SW 1271 (cell line): Measurements from ENCODE around the gene WNT8A.

ENCODE experiments used
- DNase-seq, 2 experiments: peaks; one replicate each; lab custom pipeline; 2025; lab: John Stamatoyannopoulos, UW

WNT8A gene

DNA sequence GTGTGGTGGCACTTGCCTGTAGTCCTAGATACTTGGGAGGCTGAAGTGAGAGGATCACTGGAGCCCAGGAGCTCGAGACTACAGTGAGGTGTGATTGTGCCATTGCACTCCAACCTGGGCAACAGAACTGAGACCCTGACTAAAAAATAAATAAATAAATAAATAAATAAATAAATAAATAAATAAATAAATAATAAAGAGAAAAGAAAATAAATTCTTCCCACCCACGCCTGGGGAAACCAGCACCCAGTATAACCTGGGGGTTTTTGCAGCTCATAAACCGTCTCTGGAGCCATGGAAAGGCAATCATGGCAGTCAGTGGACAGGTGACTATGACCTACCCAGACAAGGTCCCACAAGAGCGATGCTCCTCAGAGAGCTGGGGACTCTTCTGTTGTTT is 7.9 kb downstream of the WNT8A start:
- DNase-seq = no peak

GRCh38 chr5:138092301-138092700 is 8.5 kb downstream of the WNT8A start:
- DNase-seq = no peak

GRCh38 chr5:138093036-138093435 is 9.2 kb downstream of the WNT8A start:
- no peak for DNase-seq

- DNase-seq = no peak
These were observed 11.5 kb downstream of the WNT8A start for GRCh38 chr5:138095100-138095907.

GRCh38 chr5:138096363-138096762 is 12.5 kb downstream of the WNT8A start:
- no peak for DNase-seq

GRCh38 chr5:138096997-138097828 is 13.4 kb downstream of the WNT8A start:
- no peak for DNase-seq

DNA sequence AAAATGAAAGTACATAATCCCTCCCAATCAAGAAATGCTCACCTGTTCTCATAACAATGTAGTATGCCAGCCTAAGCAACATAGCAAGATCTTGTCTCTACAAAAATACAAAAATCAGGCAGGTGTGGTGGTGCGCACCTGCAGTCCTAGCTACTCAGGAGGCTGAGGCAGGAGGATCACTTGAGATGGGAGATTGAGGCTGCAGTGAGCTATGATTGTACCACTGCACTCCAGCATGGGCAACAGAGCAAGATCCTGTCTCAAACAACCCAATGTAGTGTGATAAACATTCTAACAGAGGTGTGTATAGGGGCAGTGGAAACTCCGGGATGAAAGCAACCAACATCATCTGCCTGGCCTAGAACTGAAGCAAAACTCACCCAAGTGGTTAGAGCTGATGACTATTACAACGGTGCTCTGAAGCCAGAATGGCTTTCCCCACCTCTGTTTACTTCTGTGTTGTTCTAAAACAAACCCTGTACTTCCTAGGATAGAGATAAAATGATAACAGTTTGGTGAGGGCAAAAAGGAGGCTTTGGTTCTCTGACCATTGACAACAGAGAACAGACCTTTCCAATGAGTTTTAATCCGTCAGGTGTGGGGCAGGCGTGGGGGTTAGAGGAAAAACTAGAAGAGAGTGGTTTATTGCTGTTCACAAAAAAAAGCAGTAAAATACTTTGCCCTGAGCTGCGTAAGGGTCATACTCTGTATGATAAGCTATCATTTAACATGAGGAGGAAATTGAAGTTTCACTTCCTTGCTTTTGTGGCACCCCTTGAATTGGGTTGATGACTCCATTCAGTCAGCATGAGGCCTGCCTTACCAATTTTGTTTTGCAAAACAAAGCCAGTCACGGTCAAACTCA is 18.9 kb downstream of the WNT8A start:
- DNase-seq = no peak

DNA sequence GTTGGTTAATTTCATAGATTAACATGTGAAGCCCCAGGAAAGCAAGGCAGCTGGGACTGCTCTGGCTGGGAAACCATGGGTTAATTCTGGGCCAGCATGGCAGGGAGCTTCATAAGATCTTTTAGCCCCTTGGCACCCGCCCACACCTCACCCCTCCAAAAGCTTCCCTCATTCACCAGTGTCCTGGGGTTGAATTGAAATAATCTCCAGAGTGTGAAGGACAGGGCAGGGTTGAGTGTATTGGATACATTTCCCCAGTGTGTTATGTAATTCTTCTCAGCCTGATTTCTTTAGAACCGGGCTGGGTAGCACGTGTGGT is 19.4 kb downstream of the WNT8A start:
- DNase-seq = no peak

GRCh38 chr5:138105709-138106108 is 21.9 kb downstream of the WNT8A start:
- no peak for DNase-seq

- no peak for DNase-seq
These were observed 23.4 kb downstream of the WNT8A start for GRCh38 chr5:138107213-138107612.

DNA sequence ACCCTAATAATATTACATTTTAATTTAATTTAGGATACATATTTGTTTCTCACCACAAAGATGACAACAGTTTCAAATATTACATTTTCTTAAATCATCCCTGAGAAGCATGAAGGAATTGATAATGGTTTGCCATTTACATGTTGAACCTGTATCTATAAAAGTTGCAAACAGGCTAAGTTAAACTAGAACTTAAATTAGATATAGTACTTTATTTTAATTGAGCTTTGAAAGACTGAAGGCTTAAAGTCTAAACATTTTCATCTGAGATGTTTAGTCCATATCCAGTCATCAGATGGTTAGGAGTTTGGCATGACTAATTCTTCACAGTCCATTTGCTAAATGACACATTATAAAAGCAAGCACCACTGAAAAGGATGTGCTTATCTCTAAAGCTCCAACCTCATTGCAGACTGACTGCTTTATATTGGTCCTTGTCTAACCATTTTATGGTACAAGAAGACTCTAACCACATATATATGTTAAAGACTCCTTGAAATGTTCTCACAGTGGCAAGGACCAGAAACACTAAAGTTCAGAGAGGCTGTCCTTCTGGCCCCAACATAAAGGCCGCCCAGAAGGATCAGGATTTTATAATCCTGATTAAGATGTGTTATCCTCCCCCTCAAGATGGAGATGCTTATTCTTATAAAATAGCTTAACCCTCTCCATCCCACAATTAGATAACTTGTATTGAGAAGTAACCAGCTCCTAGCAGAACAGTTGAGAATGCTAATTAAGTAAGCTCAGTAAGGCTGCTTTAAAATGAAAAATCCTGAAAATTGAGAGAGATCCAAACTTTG is 25.8 kb downstream of the WNT8A start:
- no peak for DNase-seq

DNA sequence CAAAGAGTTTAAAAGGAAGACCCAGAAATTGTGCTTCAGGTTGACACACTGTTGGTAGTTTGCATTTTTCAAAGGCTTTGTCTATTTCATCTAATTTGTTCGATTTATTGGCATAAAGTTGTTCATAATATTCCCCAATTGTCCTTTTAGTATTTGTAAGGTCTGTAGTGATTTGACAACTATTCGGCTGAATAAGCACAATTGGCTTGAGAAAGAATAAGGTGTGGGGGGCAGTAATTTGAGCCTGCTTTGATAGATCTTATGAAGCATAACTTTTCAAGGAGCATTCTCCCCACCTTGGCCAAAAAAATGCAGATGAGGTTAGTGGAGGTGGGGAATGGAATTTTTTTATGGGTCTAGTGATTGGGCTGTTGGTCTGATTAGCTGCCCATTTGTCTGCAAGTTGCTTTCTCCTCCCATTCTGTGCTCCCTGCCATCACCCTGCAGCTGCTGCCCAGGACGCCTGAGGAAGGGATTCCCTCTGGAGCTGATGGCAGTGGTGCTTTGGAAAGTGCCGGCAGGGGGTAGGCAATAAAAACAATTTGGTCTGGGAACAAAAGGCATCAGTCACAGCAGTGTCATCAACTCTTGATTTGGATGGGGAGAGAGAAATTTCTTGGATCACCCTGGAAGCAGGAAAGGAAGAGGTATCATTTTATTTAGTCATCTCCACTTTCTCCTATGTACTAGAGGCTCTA is 26.6 kb downstream of the WNT8A start:
- DNase-seq = no peak

GRCh38 chr5:138111181-138111580 is 27.3 kb downstream of the WNT8A start:
- no peak for DNase-seq

- peak in 1 of 2 experiments; percentile 21 for DNase-seq
These were observed 28.1 kb downstream of the WNT8A start for GRCh38 chr5:138111937-138112336.

DNA sequence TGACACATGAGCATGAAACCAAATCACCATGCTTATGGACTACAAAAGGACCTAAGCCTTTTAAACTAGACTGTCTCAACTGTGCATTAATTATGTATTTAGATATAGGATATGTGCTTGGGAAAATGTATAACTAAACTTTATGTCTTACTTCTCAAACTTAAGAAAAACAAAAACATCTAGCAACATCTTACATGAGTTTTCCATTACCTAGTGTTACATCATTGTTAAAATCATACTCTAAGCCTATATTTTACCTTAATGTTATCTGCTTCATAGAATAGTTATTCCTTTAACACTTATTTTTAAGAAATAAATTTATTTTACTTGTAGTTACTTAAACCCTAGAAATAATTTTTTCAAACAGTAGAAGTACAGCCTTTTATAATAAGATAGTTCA is 31.4 kb downstream of the WNT8A start:
- no peak for DNase-seq

DNA sequence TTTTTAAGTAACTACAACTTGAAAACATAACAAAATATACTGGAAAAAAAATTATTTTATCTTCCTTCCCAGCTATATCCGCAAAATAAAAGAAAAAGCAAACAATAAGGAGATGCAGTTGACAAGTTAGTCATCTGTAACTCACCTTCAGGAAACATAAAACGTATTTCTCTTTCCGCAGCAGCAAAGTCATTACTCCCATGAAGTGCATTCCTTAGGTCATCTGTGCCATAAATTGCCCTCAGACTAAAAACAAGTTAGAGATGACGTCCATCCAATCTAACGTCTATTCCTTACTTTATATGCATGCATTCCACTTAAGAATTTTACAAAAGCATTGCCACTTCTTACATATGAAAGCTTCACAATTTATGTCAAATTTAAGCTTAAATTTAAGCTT is 44.5 kb downstream of the WNT8A start:
- DNase-seq = no peak

DNA sequence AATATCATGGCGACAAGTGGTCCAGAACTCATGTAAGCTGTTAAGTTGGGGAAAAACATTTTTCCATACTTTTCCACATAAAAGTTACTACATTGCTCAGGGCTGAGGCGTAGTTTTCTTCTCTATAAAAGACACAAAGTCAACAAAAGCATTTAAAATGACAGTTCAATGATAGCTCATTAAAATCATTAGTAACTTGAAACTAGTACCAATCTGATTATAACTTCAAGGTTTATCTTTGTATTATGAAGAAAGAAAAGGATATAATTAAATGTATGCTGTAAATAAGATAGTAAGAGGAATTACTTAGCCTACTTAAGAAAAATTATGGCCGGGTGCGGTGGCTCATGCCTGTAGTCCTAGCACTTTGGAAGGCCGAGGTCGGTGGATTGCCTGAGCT is 45.5 kb downstream of the WNT8A start:
- DNase-seq = no peak

DNA sequence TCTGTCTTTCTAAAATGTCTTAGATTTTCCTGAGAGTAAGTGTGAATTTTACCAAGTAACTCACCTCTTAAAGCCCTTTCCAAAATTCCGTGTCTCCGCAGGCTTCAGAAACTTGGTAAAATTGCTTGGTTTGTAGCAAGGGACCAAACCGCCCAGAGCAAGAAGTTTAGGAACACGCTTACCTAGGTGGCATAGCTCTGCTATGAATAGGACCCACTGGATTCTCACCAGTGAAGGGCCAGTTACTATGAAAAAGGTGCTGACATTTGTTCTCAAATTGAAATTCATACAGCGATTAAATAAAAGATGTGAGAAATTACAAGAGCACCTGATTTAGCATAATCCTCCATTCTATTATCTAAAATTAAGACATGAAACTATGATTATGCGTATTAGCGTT is 48.7 kb downstream of the WNT8A start:
- no peak for DNase-seq

- DNase-seq = no peak
These were observed 55.3 kb downstream of the WNT8A start, which contains the start of gene NME5 for GRCh38 chr5:138138949-138139780. TSS of gene NME5 (minus strand) at chr5:138139428. CDS start at chr5:138138780, 648 bp downstream.

DNA sequence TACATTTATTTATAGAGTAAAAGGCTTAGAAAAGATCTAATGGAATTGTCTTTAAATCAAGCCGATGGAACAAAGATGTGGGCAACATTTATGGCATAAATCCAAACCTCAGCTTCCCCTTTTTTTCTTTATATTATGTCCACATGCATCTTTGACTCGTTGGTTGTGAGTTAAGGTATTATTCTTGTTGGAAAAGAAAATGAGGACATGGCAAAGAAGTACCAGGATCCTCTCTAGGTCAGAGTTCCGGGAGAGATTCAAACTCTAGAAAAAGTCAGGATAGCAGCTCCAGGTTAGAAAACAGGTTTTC is 55.9 kb downstream of the WNT8A start:
- DNase-seq = no peak
